Measurements from ENCODE around the gene DPRX.

Gene DPRX

GRCh38 chr19:53631949-53632407, at the start of gene DPRX:
TSS of gene DPRX (plus strand) at chr19:53631999. CDS start at chr19:53632107, 108 bp downstream.
- DNase-seq (ENCODE audit: low read depth), result no peak

GRCh38 chr19:53583181-53583580, 48.6 kb upstream of the DPRX start:
- DNase-seq (ENCODE audit: low read depth), result no peak

GRCh38 chr19:53586277-53586691, 45.5 kb upstream of the DPRX start:
- no peak for DNase-seq (ENCODE audit: low read depth)

- no peak for DNase-seq (ENCODE audit: low read depth)
Measured at GRCh38 chr19:53594811-53595509, 36.8 kb upstream of the DPRX start.

GRCh38 chr19:53595510-53595867, 36.3 kb upstream of the DPRX start:
- DNase-seq (ENCODE audit: low read depth), result no peak

- DNase-seq (ENCODE audit: low read depth), result no peak
Measured at GRCh38 chr19:53596056-53596455, 35.7 kb upstream of the DPRX start.

- DNase-seq (ENCODE audit: low read depth), result no peak
Measured at GRCh38 chr19:53597023-53597422, 34.8 kb upstream of the DPRX start.

- no peak for DNase-seq (ENCODE audit: low read depth)
Measured at GRCh38 chr19:53598361-53598760, 33.4 kb upstream of the DPRX start.

- no peak for DNase-seq (ENCODE audit: low read depth)
Measured at GRCh38 chr19:53600217-53600616, 31.6 kb upstream of the DPRX start.

GRCh38 chr19:53606031-53606430, 25.8 kb upstream of the DPRX start:
- no peak for DNase-seq (ENCODE audit: low read depth)

- DNase-seq (ENCODE audit: low read depth), result no peak
Measured at GRCh38 chr19:53608381-53608780, 23.4 kb upstream of the DPRX start.

GRCh38 chr19:53612762-53613526, 18.9 kb upstream of the DPRX start:
- no peak for DNase-seq (ENCODE audit: low read depth)

- no peak for DNase-seq (ENCODE audit: low read depth)
Measured at GRCh38 chr19:53621885-53622740, 9.7 kb upstream of the DPRX start.

- DNase-seq (ENCODE audit: low read depth), result no peak
Measured at GRCh38 chr19:53624771-53625545, 6.8 kb upstream of the DPRX start.

- no peak for DNase-seq (ENCODE audit: low read depth)
Measured at GRCh38 chr19:53626486-53626885, 5.3 kb upstream of the DPRX start.

- no peak for DNase-seq (ENCODE audit: low read depth)
Measured at GRCh38 chr19:53626976-53627375, 4.8 kb upstream of the DPRX start.

- DNase-seq (ENCODE audit: low read depth), result no peak
Measured at GRCh38 chr19:53634768-53635167, 3.0 kb downstream of the DPRX start.

GRCh38 chr19:53639471-53639870, 7.7 kb downstream of the DPRX start:
- DNase-seq (ENCODE audit: low read depth), result no peak

GRCh38 chr19:53642381-53643099, 10.7 kb downstream of the DPRX start:
- no peak for DNase-seq (ENCODE audit: low read depth)

GRCh38 chr19:53644061-53644816, 12.4 kb downstream of the DPRX start:
- no peak for DNase-seq (ENCODE audit: low read depth)
